Glomerular endothelial cell (primary cell): Measurements from ENCODE around the gene BAG5. TPM values are rescaled to one million over a fixed set of nuclear protein-coding genes. Genes with fewer than 3 reads are reported as not detected.

Source experiments
- DNase-seq: peaks from one replicate; pipeline ENCODE4 v3.0.0-alpha.2; 2011; ENCODE audit warnings: low read depth, low spot score; ENCODE audit errors: extremely low read depth
- total RNA-seq: library from RNA; depleted of rRNA; stranded (reverse); fragments of >200 nt; gene quantifications from 2 replicates; pipeline ENCODE4 v1.2.3, GENCODE V29; 2015

The BAG5 gene
- total RNA-seq, 1 donor from 2014 or later: 23.8 TPM

DNA sequence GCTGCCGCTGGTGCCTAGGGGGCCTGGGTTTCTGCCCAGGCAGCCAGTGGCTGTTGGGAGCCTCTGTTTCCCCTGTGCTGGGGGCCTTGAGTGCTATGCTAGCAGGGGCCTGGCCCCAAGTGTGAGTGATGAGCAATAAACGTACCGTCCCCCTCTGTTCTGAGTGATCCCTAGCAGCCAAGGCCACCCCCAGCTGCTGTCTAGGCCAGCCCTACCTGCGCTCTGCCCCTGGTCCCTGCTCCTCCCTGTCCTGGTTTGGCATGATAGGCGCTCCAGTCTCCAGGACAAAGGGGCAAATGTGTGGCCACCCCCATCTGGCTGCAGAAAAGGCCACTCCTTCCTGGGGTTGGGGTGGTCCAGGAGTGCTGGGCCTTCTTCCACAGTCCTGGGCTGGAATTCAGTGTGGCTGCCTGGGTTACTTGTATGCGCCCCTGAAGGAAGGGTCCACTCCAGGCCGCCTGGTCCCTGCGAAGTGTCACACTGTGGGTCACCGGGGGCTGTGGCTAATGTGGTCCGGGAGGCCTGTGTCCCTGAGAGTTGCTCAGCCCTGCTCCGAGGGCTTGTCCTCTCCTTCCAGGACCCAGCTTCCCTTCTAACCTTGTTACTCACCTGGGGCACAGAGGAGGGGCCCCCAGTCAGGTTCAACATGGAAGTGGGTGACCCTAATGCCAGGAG is 26.4 kb downstream of the BAG5 start:
- DNase-seq: no peak

DNA sequence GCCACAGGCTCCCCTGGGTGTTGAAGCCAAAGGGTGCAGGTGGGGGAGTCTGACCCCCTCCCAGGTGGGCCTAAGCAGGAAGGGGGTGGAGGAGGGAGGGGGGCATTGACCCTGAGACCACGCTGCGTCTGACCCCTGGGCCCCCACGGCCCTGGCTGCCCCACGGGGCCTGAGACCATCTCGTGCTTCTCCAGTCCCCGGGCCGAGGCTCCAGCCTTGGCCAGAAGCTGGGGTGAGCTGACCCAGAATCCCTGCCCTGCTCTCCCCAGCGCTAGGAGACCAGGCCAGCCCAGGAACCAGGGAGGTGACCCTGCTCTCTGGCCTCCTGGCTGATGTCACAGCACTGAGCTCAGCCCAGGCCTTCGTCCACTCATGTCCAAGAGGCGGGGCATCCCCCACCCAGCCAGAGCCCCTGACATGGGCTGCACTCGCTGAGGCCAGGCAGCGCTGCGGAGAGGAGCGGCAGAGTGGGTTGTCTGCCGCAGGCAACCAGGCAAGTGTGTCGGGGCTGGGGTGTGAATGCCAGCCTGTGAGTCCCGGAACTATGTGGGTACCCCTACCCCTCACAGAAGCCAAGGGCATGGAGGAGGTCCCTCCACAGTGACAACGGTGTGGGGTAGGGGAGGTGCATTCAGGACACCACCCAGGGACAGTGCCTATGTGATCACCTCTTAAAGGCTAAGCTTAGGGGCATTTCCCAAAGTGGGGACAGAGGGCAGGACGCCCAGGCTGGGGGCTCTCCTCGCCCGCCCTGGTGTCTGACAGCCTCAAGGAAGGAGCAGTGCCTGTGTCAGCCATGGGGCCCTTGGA is 27.2 kb downstream of the BAG5 start:
- DNase-seq: no peak

DNA sequence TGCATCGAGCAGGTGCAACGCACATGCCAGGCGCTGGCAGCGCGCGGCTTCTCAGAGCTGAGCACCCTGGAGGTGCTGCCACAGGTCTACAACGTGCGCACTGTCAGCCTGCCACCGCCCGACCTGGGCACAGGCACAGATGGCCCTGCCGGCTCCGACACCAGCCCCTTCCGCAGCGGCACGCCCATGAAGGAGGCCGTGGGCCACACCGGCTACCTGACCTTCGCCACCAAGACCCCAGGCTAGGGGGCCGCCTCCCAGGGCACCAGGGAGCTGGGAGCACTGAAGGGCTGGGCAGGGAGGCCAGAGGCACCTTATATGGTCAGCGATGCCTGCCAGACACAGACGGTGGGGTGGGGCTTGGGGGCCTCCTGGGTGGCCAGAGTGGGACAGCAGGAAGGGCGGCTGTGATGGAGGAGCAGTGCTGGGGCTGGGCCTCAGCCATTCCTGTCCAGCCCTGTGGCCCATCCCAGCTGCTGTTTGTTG is 27.8 kb downstream of the BAG5 start:
- no peak for DNase-seq

DNA sequence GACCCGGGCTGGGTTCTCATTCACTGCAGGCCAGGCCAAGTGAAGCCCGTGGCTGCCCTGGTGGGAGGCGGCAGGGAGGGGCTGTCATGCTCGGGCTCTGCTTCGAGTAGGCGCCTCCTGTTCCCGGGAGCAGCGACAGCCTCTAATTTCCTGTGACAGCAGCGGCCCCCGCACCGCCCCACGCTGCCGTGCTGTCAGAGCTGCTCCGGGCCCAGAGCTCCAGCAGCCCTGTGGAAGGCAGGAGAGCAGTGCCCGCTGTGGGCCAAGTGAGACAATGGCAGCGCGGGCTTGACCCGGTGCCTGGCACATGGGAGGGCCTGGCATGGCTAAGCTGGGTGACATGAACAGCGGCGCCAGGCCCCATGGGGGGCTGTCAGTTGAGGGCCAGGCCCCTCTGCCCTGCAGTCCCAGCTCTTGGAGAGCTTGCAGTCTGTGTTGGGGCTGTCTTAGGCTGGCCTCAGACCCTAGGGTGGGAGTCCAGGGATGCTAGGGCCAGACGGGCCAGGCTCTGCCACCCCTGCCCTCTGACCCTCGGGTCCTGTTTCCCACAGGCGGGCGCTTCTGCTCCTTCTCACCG is 28.4 kb downstream of the BAG5 start:
- DNase-seq: no peak

DNA sequence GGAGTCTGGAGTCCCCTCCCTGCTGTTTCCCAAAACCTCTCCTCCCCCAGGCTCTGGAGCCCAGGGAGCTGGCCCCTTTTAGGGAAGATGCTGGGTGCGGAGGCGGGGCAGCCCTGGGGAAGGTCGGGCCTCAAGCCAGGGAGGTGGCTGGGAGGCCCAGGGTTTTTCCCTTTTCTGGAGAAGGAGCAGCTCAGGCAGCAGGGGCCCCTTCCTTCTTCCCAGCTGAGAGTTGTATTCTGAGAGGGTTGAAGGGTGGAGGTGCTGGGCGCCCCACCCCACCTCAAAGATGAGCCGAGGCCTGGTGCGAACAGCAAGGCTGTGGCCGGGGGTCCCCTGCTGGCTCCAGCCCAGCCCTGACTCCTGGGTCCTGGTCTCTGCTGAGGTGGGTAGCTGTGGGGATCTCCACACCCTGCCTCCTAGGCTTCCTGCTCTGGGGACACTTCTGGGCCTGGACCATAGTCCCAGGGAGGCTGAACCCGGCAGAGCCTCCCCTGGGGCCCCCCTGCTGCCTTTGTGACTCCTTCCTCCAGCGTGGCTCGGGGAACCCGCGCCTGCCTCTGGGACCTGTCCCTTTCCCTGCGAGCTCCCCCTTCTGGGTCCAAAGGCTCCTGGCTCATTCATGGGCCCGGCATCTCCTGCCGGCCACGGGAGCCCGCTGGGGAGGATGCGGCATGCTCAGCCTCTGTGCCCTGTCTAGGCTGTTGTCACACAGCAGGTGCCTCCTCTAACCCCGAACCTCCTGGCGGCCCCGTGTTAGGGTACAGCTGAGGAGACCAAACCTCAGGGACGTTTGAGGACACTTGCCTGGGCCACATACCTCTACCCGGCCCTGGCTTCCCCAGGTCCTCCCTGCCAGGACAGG is 29.1 kb downstream of the BAG5 start:
- no peak for DNase-seq

DNA sequence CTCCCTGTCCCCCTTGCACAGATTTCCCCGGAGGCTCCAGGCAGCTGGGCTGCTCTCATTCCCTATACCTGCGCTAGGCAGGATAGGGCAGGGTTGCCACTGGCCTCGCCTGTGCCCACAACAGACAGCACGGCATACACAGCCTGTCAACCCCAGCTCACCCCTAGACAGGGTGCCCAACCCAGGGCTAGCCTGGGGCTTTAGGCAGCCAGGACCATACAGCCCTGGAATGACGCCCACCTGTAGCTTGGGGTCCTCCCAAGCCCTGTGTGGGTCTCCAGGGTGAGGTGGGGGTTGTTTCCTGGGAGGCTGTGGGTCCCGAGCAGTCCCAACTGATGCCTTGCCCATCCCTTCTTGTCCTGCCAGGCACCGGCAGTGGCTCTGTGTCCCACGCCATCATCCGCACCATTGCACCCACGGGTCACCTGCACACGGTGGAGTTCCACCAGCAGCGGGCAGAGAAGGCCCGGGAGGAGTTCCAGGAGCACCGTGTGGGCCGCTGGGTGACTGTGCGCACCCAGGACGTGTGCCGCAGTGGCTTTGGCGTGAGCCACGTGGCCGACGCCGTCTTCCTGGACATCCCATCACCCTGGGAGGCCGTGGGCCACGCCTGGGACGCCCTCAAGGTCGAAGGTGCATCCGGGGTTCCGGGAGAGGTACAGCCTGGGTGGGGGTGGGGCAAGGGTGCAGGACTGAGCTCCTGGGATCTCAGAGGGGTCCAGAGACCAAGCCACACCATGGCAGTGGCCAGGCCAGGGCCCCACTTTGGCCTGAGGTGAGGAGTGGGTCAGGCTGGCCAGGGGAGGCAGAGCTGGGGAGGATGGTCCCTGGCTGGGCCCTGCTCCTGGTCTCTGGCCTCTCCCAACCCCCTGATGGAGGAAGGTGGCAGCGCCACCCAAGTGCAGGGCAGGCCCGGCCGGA is 30.0 kb downstream of the BAG5 start:
- DNase-seq: no peak

DNA sequence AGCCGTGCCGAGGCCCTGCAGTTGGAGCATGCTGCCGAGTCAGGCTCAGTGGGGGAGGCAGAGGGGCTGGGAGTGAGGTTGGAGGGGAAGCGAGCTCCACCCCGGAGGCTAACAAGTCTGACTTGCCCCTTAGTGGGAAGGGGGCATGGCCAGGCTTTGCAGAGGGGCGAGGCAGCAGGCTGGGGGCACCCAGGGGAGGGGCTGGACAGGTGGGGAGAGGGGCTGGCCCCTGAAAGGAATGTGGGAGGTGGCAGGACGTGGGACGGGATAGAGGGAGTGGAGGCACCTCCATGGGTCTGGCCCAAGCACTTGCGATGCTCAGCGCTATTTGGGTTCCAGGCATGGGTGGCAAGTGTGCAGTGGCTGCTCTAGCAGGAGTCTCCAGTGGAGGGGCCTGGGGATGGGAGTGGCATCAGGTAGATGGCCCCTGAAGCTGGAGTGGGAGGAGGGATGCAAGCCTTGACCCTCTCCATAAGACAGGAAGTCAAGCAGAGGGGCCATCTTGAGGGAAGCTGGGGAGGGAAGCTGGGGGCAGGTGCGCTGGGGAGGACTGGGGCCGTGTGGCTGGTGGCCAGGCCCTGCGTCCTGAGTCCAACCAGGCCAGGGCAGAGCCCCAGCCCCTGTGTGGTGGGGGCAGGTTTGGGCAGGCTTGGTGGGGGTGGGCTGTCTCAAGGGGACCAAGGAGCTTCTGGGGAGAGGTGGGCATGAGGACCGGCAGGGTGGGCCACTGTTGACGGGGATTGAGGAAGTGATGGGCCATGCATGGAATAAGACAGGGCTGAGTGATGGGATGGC is 30.8 kb downstream of the BAG5 start:
- DNase-seq: no peak

DNA sequence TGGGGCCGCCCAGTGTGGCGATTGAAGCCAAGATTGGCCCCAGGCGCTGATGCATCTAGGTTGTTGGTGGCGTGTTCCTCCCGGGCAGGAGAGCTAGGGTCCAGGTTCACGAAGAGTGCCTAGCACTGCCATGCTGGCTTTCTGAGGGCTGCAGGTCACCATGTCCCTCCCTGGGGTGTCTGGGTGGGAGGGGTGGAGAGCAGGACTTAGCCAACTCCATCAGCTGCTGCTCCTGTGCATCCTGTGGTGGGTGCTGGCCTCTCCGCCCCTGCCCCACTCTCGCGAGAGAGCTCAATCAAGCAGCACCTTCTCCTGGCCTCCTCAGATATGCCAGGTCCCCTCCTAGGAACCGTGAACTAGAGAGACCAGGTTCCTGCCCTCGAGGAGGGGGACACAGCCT is 31.6 kb downstream of the BAG5 start:
- DNase-seq: no peak

DNA sequence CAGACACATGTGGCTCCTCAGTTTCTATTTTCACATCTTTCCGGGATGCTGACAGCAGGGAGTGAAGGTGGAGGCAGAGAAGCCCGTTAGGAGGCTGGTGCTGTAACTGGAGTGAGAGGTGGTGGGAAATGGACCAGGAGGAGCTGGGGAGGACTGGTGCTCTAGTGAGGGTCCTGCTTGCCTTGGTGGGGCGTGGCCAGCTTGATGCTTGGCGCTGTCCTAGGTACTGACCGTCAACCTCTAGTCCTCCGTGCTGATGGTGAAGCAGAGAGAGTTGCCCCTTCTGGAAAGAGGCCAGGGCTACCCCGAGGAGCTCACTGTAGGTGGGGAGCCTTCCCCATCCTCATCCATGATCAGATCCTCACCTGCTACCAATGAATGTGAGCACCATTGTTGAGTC is 32.1 kb downstream of the BAG5 start:
- no peak for DNase-seq

DNA sequence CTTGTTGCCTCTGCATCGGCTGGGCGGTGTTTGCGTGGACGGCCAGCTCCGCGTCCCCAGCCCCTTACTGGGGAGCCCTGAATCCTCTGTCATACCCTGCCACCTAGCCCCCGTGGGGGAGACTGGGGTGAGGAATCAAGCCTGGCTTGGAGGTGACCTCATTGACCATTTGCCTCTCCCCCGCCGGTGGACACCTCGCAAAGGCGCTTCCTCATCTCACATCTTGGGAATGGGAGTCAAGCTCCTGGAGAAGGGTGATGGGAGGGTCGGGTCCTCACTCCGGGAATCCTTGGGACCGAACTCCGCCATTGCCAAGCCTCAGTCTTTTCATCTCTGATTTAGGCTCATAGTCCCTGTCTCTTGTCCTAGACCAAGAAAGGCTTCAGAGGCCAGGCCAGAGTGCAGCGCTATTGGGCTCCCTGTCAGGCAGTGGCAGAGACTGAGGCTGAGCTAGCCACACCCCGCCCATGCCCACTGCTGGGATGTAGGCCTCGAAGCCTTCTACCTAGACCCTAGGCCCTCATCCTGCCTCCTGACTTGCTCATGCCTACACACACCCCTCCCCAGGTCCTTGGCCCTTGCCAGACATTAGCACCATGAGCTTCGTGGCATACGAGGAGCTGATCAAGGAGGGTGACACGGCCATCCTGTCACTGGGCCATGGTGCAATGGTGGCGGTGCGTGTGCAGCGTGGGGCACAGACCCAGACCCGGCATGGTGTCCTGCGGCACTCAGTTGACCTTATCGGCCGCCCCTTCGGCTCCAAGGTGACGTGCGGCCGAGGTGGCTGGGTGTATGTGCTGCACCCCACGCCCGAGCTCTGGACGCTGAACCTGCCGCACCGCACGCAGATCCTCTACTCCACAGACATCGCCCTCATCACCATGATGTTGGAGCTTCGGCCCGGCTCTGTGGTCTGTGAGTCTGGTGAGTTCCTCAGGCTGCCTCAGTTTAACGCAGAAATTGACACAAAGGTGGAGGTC is 32.8 kb downstream of the BAG5 start:
- DNase-seq: no peak

DNA sequence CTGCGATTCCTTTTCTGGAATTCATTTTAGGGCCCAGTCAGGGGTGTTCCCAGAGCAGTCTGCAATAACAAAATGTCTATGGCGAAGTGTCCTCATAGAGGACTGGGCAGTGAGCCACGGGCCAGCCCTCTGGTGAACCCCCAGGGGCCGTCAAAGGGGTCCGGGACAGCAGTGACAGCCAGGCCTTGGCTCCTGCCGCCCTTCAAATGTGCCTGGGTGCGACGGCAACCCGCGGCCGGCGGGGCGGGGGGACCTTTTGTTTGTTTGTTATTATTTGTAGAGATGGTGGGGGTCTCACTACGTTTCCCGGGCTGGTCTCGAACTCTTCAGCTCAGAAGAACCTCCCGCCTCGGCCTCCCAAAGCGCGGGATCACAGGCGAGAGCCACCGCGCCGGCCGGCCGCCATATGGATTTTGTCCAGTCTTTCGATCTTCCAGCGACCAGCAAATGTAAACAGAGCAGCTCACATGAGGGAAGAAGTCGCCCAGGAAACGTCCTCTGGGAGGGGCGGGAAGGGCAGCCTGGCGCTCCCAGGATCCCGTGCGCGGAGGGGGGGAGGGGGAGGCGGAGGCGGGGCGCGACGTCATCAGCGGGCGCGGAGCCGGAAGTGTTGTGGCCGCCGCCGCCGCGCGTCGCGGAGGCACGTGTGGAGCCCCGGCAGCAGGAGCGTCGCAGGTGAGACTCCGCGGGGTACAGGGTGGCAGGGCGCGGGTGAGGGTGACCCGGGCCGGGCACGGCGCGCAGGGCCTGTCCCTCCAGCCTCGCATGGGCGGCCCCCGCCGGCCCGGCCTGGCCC is 33.7 kb downstream of the BAG5 start, which contains the start of gene TRMT61A:
TSS of gene TRMT61A (plus strand) at position 610 of the 796 bp plus-strand sequence. CDS start 783 bp downstream, outside the sequence.
- no peak for DNase-seq

DNA sequence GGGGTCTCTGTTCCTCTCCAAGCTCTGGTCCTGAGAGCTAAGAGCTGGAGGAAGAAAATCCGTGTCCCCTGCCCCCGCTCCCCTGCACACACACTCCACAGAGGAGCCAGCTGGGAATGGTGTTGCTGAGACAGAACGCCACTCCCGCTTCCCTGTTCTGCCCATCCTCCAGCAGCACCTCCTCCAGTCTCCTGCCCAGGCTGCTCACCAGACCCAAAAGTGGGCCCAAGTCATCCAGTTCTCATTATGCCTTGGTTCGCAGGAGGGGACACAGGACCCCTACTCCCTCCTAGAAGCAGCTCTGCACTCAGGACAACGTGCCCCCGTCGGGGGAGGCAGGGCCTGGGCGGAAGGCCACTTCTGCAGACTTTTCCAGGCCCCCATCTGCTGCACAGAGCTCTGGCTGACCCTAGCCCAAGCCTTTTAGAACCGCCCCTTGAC is 34.3 kb downstream of the BAG5 start:
- no peak for DNase-seq

DNA sequence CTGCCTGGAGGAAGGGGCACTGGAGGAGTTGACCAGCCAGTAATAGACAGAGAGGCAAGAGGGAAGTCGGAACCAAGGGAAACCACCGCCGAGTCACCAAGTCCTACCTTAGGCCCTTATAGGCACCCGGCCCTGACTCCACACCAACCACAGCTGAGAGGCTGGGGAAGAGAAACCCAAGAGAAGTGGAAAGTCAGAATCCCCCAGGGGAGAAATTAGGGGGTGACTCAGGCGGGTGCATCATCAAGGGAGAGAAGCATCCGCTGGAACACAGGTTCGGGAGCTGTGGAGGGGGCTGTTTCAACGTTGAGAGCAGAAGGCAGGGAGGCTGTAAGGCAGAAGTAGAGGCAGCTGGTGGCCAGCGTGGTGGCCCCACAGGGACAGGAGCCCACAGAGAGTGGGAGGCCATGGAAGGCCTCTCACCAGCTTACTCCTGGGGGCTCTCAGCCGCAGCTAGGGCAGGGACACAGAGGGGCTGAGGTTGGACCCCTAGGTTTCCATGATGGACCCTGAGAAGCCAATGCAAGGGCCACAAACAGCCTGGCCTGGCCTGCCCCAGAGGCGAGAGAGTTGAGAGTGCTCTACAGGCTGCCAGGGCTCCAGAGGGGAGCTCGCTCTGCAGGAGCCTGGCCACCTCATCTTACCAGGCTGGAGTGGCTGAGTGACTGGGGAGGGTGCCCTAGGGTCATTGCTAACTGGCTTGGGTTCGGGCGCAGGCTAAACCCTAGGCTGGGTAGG is 34.9 kb downstream of the BAG5 start:
- DNase-seq: no peak

DNA sequence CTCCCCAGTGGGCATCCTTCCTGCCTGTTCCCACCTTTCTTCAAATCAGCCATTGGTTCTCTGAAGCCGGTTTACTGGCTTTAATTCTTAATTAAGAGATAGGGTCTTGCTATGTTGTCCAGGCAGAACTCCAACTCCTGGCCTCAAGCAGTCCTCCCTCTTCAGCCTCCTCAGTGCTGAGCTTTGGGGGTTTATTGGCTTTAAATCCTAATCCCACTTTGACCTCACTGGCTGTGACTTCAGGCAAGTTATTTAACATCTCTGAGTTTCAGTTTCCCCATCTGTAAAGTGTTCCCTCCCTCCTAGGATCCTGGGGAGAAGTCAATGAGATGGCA is 35.6 kb downstream of the BAG5 start:
- DNase-seq: no peak

DNA sequence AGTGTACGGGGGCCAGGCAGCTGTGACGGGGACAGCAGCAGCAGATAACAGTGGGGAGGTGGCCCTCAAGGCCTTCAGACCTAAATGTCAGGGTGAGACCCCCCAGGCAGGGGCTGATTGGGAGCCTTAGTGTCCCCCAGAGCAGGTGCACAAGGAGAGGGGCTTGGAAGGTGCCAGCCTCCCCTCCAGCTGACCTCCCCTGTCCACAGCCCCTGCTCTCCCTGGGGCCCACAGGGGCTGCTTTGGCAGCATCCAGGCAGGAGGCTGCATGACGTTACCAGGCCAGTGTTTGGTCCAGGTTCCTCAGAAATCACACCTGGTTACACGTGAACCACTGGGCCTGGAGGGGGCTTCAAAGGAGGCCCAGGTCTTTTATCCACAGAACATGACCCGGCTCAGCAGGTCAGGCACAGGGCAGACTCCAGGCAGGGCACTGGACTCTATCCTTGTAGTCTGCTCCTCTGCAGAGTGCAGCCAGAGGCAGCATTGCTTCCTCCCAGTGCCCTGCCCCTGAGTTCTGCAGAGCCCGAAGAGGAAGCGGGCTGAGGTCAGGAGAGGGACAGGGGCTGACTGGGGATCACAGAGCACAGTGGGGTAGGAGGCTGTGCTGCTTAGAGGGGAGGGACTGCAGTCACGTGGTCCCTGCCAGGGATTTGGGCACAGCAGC is 36.1 kb downstream of the BAG5 start:
- no peak for DNase-seq
